ENCODE data around the gene KCNMA1.

The KCNMA1 gene

GRCh38 chr10:77396290-77396689 is 241.3 kb downstream of the KCNMA1 start:
- Histone ChIP-seq H3K27ac (ENCODE audit: low read depth, low read length) (no peak overlapping the region), H3K9me2 (replicated peaks; ENCODE audit: insufficient read depth, low read length) (no peaks in the 10 kb centered on the region), H3K9me3 (ENCODE audit: insufficient read depth, low read length) (no peaks in the 10 kb centered on the region), H3K9ac (ENCODE audit: low read length) (no peak overlapping the region), H3K79me2 (ENCODE audit: insufficient read depth, low read length) (no peaks in the 10 kb centered on the region), H3K36me3 (ENCODE audit: low read length) (no peaks in the 10 kb centered on the region), H3F3A (ENCODE audit: insufficient read depth) (no peaks in the 10 kb centered on the region), H4K20me1 (ENCODE audit: low read depth, low read length) (no peaks in the 10 kb centered on the region), H3K4me3 (ENCODE audit: insufficient read depth, low read length, poor library complexity, severe bottlenecking) (no peak overlapping the region), H2AFZ (ENCODE audit: low read depth, low read length, severe bottlenecking) (no peak overlapping the region), H3K4me2 (ENCODE audit: low read depth, low read length, poor library complexity, severe bottlenecking) (no peak overlapping the region), H3K27me3 (ENCODE audit: low read length) (no peaks in the 10 kb centered on the region)
- TF ChIP-seq EZH2phosphoT487 (conservative IDR thresholded peaks at IDR 0.05; ENCODE audit: low read length): no peak
- no peak for TF ChIP-seq CTCF (IDR thresholded peaks at IDR 0.05; ENCODE audit: insufficient read depth, low read length, poor library complexity, severe bottlenecking)

- no peaks in the 10 kb centered on the region for H3K36me3 ChIP-seq (ENCODE audit: low read length)
- TF ChIP-seq CTCF (IDR thresholded peaks at IDR 0.05; ENCODE audit: insufficient read depth, low read length, poor library complexity, severe bottlenecking) (no peak), EZH2phosphoT487 (conservative IDR thresholded peaks at IDR 0.05; ENCODE audit: low read length) (no peak)
- no peak overlapping the region for H3K4me2 ChIP-seq (ENCODE audit: low read depth, low read length, poor library complexity, severe bottlenecking)
- no peaks in the 10 kb centered on the region for H3K9me2 ChIP-seq (replicated peaks; ENCODE audit: insufficient read depth, low read length)
- no peak overlapping the region for H3K9ac ChIP-seq (ENCODE audit: low read length)
- H3K79me2 ChIP-seq (ENCODE audit: insufficient read depth, low read length): no peaks in the 10 kb centered on the region
- no peaks in the 10 kb centered on the region for H3K9me3 ChIP-seq (ENCODE audit: insufficient read depth, low read length)
- no peak overlapping the region for H3K27ac ChIP-seq (ENCODE audit: low read depth, low read length)
- H3K27me3 ChIP-seq (ENCODE audit: low read length): no peaks in the 10 kb centered on the region
- H4K20me1 ChIP-seq (ENCODE audit: low read depth, low read length): no peaks in the 10 kb centered on the region
- no peak overlapping the region for H3K4me3 ChIP-seq (ENCODE audit: insufficient read depth, low read length, poor library complexity, severe bottlenecking)
- H3F3A ChIP-seq (ENCODE audit: insufficient read depth): no peaks in the 10 kb centered on the region
- no peak overlapping the region for H2AFZ ChIP-seq (ENCODE audit: low read depth, low read length, severe bottlenecking)
These were observed 243.6 kb downstream of the KCNMA1 start for GRCh38 chr10:77393821-77394501.

- H2AFZ ChIP-seq (ENCODE audit: low read depth, low read length, severe bottlenecking): no peak overlapping the region
- no peak overlapping the region for H3K4me2 ChIP-seq (ENCODE audit: low read depth, low read length, poor library complexity, severe bottlenecking)
- no peaks in the 10 kb centered on the region for H3K9me3 ChIP-seq (ENCODE audit: insufficient read depth, low read length)
- H3K9me2 ChIP-seq (replicated peaks; ENCODE audit: insufficient read depth, low read length): no peaks in the 10 kb centered on the region
- no peak overlapping the region for H3K9ac ChIP-seq (ENCODE audit: low read length)
- H3K4me3 ChIP-seq (ENCODE audit: insufficient read depth, low read length, poor library complexity, severe bottlenecking): no peak overlapping the region
- no peaks in the 10 kb centered on the region for H4K20me1 ChIP-seq (ENCODE audit: low read depth, low read length)
- H3K27me3 ChIP-seq (ENCODE audit: low read length): no peaks in the 10 kb centered on the region
- H3K79me2 ChIP-seq (ENCODE audit: insufficient read depth, low read length): no peaks in the 10 kb centered on the region
- H3K27ac ChIP-seq (ENCODE audit: low read depth, low read length): no peak overlapping the region
- no peaks in the 10 kb centered on the region for H3K36me3 ChIP-seq (ENCODE audit: low read length)
- no peaks in the 10 kb centered on the region for H3F3A ChIP-seq (ENCODE audit: insufficient read depth)
- no peak for TF ChIP-seq EZH2phosphoT487 (conservative IDR thresholded peaks at IDR 0.05; ENCODE audit: low read length)
- no peak for TF ChIP-seq CTCF (IDR thresholded peaks at IDR 0.05; ENCODE audit: insufficient read depth, low read length, poor library complexity, severe bottlenecking)
These were observed 244.2 kb downstream of the KCNMA1 start for GRCh38 chr10:77393411-77393810.

Data from SU-DHL-6 (cell line).